SU-DHL-6 (cell line): Measurements from ENCODE around the gene SLC6A11.

Experiments used
- H2AFZ ChIP-seq: fragments of 200-600 bp; sonication (generic); 2 replicates; pipeline ENCODE4 v1.6.1; 2014; ENCODE audit warnings: low read depth, mild to moderate bottlenecking, moderate library complexity, mixed read lengths, antibody characterized with exemption, low read length; ENCODE audit not compliant: severe bottlenecking
- H3F3A ChIP-seq: fragments of 200-600 bp; shearing (Covaris generic); 2 replicates; pipeline ENCODE4 v1.6.0; 2016; ENCODE audit warnings: antibody characterized with exemption, mild to moderate bottlenecking; ENCODE audit not compliant: insufficient read depth
- H3K27ac ChIP-seq: fragments of 200-600 bp; sonication (generic); 2 replicates; pipeline ENCODE4 v1.5.1; 2016; ENCODE audit warnings: low read depth, mild to moderate bottlenecking, low read length, moderate library complexity, mixed read lengths
- H3K27me3 ChIP-seq: fragments of 200-600 bp; sonication (generic), shearing (Covaris generic); 2 replicates; pipeline ENCODE4 v1.6.0; 2014; ENCODE audit warnings: mild to moderate bottlenecking, low read length
- H3K36me3 ChIP-seq: fragments of 200-600 bp; sonication (generic); 2 replicates; pipeline ENCODE4 v1.6.1; 2014; ENCODE audit warnings: mild to moderate bottlenecking, low read length, mixed read lengths
- H3K4me2 ChIP-seq: fragments of 300-600, 200-600 bp; shearing (Covaris generic), sonication (generic); 2 replicates; pipeline ENCODE4 v1.6.0; 2014; ENCODE audit warnings: low read length, low read depth, mild to moderate bottlenecking; ENCODE audit not compliant: poor library complexity, severe bottlenecking
- H3K4me3 ChIP-seq: fragments of 200-600 bp; sonication (generic); 2 replicates; pipeline ENCODE4 v1.5.1; 2014; ENCODE audit warnings: antibody characterized with exemption, low read length, mild to moderate bottlenecking, mixed read lengths; ENCODE audit not compliant: insufficient read depth, poor library complexity, severe bottlenecking
- H3K79me2 ChIP-seq: fragments of 200-600 bp; sonication (generic); 2 replicates; pipeline ENCODE4 v1.6.1; 2014; ENCODE audit warnings: mild to moderate bottlenecking, low read length, moderate library complexity; ENCODE audit not compliant: insufficient read depth
- H3K9ac ChIP-seq: fragments of 200-600 bp; sonication (generic); 2 replicates; pipeline ENCODE4 v1.7.0; 2014; ENCODE audit warnings: mild to moderate bottlenecking, low read length
- H3K9me2 ChIP-seq: fragments of 200-600 bp; sonication (generic); replicated peaks from 2 replicates; pipeline ENCODE4 v1.6.1; 2014; ENCODE audit warnings: low read length; ENCODE audit not compliant: insufficient read depth
- H3K9me3 ChIP-seq: fragments of 200-600 bp; sonication (generic); 2 replicates; pipeline ENCODE4 v1.6.1; 2014; ENCODE audit warnings: low read length, mixed read lengths; ENCODE audit not compliant: insufficient read depth
- H4K20me1 ChIP-seq: fragments of 200-600 bp; sonication (generic); 2 replicates; pipeline ENCODE4 v1.6.1; 2014; ENCODE audit warnings: low read depth, mild to moderate bottlenecking, antibody characterized with exemption, low read length, moderate library complexity, mixed read lengths
- CTCF ChIP-seq: fragments of 200-600 bp; sonication (generic); IDR thresholded peaks from one replicate; pipeline ENCODE4 v1.5.1; 2017; ENCODE audit warnings: antibody characterized with exemption, mild to moderate bottlenecking, low read length, moderate library complexity; ENCODE audit not compliant: insufficient read depth, poor library complexity, severe bottlenecking
- EZH2phosphoT487 ChIP-seq: fragments of 200-600 bp; sonication (generic), shearing (Covaris generic); conservative IDR thresholded peaks from 2 replicates; pipeline ENCODE4 v1.6.1; 2018; ENCODE audit warnings: mild to moderate bottlenecking, antibody characterized with exemption, low read length, moderate library complexity, mixed read lengths

SLC6A11 gene

GRCh38 chr3:10889206-10889960 is 73.4 kb downstream of the SLC6A11 start:
- no peaks in the 10 kb centered on the region for H3K36me3 ChIP-seq
- H3K79me2 ChIP-seq: no peaks in the 10 kb centered on the region
- H2AFZ ChIP-seq: no peak overlapping the region
- H3K9me3 ChIP-seq: peaks cover 18% of the 10 kb centered on the region; the same call in 1 of the 2 replicates
- no peak for TF ChIP-seq EZH2phosphoT487
- no peak for TF ChIP-seq CTCF
- H3F3A ChIP-seq: no peaks in the 10 kb centered on the region
- no peak overlapping the region for H3K9ac ChIP-seq
- H3K27ac ChIP-seq: no peak overlapping the region
- no peak overlapping the region for H3K4me2 ChIP-seq
- no peak overlapping the region for H3K4me3 ChIP-seq
- no peaks in the 10 kb centered on the region for H4K20me1 ChIP-seq
- H3K9me2 ChIP-seq: no peaks in the 10 kb centered on the region
- H3K27me3 ChIP-seq: no peaks in the 10 kb centered on the region

GRCh38 chr3:10890665-10891064 is 74.6 kb downstream of the SLC6A11 start:
- Histone ChIP-seq H3K4me2 (no peak overlapping the region), H4K20me1 (no peaks in the 10 kb centered on the region), H3K4me3 (no peak overlapping the region), H3K9ac (no peak overlapping the region), H3F3A (no peaks in the 10 kb centered on the region), H2AFZ (no peak overlapping the region), H3K9me2 (no peaks in the 10 kb centered on the region), H3K27me3 (no peaks in the 10 kb centered on the region), H3K9me3 (peaks cover 18% of the 10 kb centered on the region; the same call in 1 of the 2 replicates), H3K79me2 (no peaks in the 10 kb centered on the region), H3K27ac (no peak overlapping the region), H3K36me3 (no peaks in the 10 kb centered on the region)
- TF ChIP-seq CTCF (no peak), EZH2phosphoT487 (no peak)

GRCh38 chr3:10892622-10893021 is 76.6 kb downstream of the SLC6A11 start:
- no peak overlapping the region for H2AFZ ChIP-seq
- TF ChIP-seq CTCF: no peak
- no peak for TF ChIP-seq EZH2phosphoT487
- no peak overlapping the region for H3K27ac ChIP-seq
- no peaks in the 10 kb centered on the region for H3F3A ChIP-seq
- H3K9me2 ChIP-seq: no peaks in the 10 kb centered on the region
- peaks cover 18% of the 10 kb centered on the region; the same call in 1 of the 2 replicates for H3K9me3 ChIP-seq
- H3K4me3 ChIP-seq: no peak overlapping the region
- no peak overlapping the region for H3K4me2 ChIP-seq
- no peak overlapping the region for H3K9ac ChIP-seq
- H3K79me2 ChIP-seq: no peaks in the 10 kb centered on the region
- no peaks in the 10 kb centered on the region for H3K27me3 ChIP-seq
- H3K36me3 ChIP-seq: no peaks in the 10 kb centered on the region
- H4K20me1 ChIP-seq: no peaks in the 10 kb centered on the region
